Karpas-422 (cell line): ENCODE results near the gene NRXN3. TPM values are rescaled to one million over a fixed set of nuclear protein-coding genes. Genes with fewer than 3 reads are reported as not detected.

Experiments
- DNase-seq: peaks from one replicate; pipeline ENCODE4 v3.0.0-alpha.2; 2015
- H2AFZ ChIP-seq: fragments of 200-600 bp; sonication (generic); 2 replicates; pipeline ENCODE4 v1.6.1; 2014; ENCODE audit warnings: antibody characterized with exemption, low read length, mixed read lengths
- H3K27ac ChIP-seq: fragments of 200-600 bp; sonication (generic); 2 replicates; pipeline ENCODE4 v1.5.1; 2014; ENCODE audit warnings: mild to moderate bottlenecking, low read length, moderate library complexity
- H3K27me3 ChIP-seq: fragments of 200-600 bp; sonication (generic); 2 replicates; pipeline ENCODE4 v1.6.1; 2014; ENCODE audit warnings: low read length, mixed read lengths
- H3K36me3 ChIP-seq: fragments of 200-600 bp; sonication (generic); 2 replicates; pipeline ENCODE4 v1.6.1; 2014; ENCODE audit warnings: low read length, mixed read lengths; ENCODE audit not compliant: insufficient read depth
- H3K4me1 ChIP-seq: fragments of 200-600 bp; sonication (generic); 2 replicates; pipeline ENCODE4 v1.6.1; 2014; ENCODE audit warnings: mild to moderate bottlenecking, low read length, mixed read lengths
- H3K4me2 ChIP-seq: fragments of 200-600 bp; sonication (generic); 2 replicates; pipeline ENCODE4 v1.6.1; 2014; ENCODE audit warnings: low read length, low read depth, mild to moderate bottlenecking; ENCODE audit not compliant: poor library complexity, severe bottlenecking
- H3K4me3 ChIP-seq: fragments of 200-600 bp; sonication (generic); 2 replicates; pipeline ENCODE4 v1.5.1; 2014; ENCODE audit warnings: mild to moderate bottlenecking, antibody characterized with exemption, low read length, mixed read lengths
- H3K79me2 ChIP-seq: fragments of 200-600 bp; sonication (generic); 2 replicates; pipeline ENCODE4 v1.6.1; 2014; ENCODE audit warnings: mild to moderate bottlenecking, low read length, mixed read lengths
- H3K9ac ChIP-seq: fragments of 200-600 bp; sonication (generic); 2 replicates; pipeline ENCODE4 v1.6.0; 2014; ENCODE audit warnings: low read length
- H3K9me2 ChIP-seq: fragments of 200-600 bp; sonication (generic), shearing (Covaris generic); replicated peaks from 2 replicates; pipeline ENCODE4 v1.6.0; 2014; ENCODE audit warnings: mild to moderate bottlenecking, low read length, moderate library complexity; ENCODE audit not compliant: insufficient read depth
- H3K9me3 ChIP-seq: fragments of 300-700, 200-600 bp; sonication (generic); 2 replicates; pipeline ENCODE4 v1.6.1; 2014; ENCODE audit warnings: low read length, mixed read lengths
- H4K20me1 ChIP-seq: fragments of 200-600 bp; sonication (generic); 2 replicates; pipeline ENCODE4 v1.6.1; 2014; ENCODE audit warnings: mild to moderate bottlenecking, antibody characterized with exemption, low read length, low read depth; ENCODE audit not compliant: insufficient read depth
- total RNA-seq: library from RNA; depleted of rRNA; stranded (reverse); fragments of >200 nt; shearing (Covaris generic); gene quantifications from 2 replicates; pipeline ENCODE4 v1.2.3, GENCODE V29; 2014; ENCODE audit warnings: low replicate concordance

NRXN3 gene
- total RNA-seq, 1 experiment from 2014 or later, result not detected

DNA sequence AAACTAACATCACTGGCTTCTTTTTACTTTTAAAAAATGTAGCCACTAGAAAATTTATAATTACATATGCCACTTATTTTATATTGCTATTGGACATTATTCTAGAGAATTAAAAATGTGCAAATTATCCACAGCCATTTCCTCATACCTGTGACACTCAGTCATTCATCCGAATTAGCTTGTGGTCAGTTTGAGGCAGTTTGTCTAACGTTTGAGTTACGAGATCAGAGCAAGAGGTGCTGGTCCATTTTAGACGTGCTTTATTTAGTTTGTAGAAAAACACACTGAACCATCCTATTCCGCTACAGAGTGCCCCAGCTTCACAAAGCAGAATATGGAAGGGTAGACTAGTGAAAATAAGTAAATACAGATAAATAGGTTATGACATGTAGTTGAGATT, 513.0 kb downstream of the NRXN3 start:
- no peak overlapping the region for H2AFZ ChIP-seq
- no peaks in the 10 kb centered on the region for H3K36me3 ChIP-seq
- no peak for DNase-seq
- H3K9me2 ChIP-seq, result no peaks in the 10 kb centered on the region
- no peak overlapping the region for H3K27ac ChIP-seq
- H3K4me3 ChIP-seq, result no peak overlapping the region
- H3K9ac ChIP-seq, result no peak overlapping the region
- H3K4me1 ChIP-seq, result no peaks in the 10 kb centered on the region
- H3K27me3 ChIP-seq, result peaks cover 3% of the 10 kb centered on the region; the same call in 1 of the 2 replicates
- H3K4me2 ChIP-seq, result no peak overlapping the region
- no peaks in the 10 kb centered on the region for H4K20me1 ChIP-seq
- no peaks in the 10 kb centered on the region for H3K79me2 ChIP-seq
- H3K9me3 ChIP-seq, result no peaks in the 10 kb centered on the region

DNA sequence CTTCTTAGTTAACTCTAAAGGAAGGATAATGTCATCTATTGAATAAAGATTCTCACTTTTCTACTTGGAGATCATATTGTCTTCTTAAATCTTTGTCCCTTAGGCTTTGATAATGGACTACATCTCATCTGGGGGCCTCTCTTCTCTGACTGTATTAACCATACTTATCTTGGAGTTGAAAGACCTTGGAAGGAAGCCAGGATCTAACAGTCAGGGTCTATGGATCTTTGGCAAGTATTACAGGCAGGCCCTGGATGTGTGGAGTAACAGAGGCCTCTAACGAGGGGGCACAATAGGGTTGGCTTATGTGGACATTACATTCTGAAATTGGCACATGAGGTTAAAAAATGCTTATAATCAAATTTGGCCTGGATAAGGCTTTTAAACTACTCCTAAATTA, 513.8 kb downstream of the NRXN3 start:
- no peak overlapping the region for H3K27ac ChIP-seq
- no peaks in the 10 kb centered on the region for H4K20me1 ChIP-seq
- no peaks in the 10 kb centered on the region for H3K79me2 ChIP-seq
- H3K27me3 ChIP-seq, result peaks cover 3% of the 10 kb centered on the region; the same call in 1 of the 2 replicates
- no peaks in the 10 kb centered on the region for H3K9me2 ChIP-seq
- H3K9ac ChIP-seq, result no peak overlapping the region
- no peaks in the 10 kb centered on the region for H3K4me1 ChIP-seq
- no peaks in the 10 kb centered on the region for H3K36me3 ChIP-seq
- no peak for DNase-seq
- H2AFZ ChIP-seq, result no peak overlapping the region
- no peaks in the 10 kb centered on the region for H3K9me3 ChIP-seq
- no peak overlapping the region for H3K4me3 ChIP-seq
- H3K4me2 ChIP-seq, result no peak overlapping the region

DNA sequence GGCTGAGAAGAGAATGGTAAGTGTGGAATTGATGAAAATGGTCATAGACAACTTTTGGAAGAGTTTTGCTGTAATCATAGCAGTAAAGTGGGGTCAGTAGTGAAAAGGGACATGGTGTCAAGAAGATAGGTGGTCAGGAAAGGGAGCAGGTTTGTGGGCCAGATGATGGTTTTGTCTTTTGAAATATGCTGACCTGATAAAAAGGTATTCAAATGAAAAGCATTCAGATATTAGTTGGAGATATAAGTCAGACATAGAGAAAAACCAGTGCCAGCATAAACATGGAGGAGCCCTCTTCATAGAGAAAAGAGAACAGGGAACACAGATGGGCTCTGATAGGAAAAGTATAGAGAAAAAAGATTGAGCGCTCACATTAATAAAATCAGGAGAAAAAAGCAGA, 518.3 kb downstream of the NRXN3 start:
- Histone ChIP-seq H3K36me3 (no peaks in the 10 kb centered on the region), H3K4me2 (no peak overlapping the region), H3K4me1 (no peaks in the 10 kb centered on the region), H3K9me3 (no peaks in the 10 kb centered on the region), H2AFZ (no peak overlapping the region), H3K79me2 (no peaks in the 10 kb centered on the region), H4K20me1 (no peaks in the 10 kb centered on the region), H3K27ac (no peak overlapping the region), H3K9me2 (no peaks in the 10 kb centered on the region), H3K4me3 (no peak overlapping the region), H3K9ac (no peak overlapping the region), H3K27me3 (no peaks in the 10 kb centered on the region; the same call in 1 of the 2 replicates)
- no peak for DNase-seq

DNA sequence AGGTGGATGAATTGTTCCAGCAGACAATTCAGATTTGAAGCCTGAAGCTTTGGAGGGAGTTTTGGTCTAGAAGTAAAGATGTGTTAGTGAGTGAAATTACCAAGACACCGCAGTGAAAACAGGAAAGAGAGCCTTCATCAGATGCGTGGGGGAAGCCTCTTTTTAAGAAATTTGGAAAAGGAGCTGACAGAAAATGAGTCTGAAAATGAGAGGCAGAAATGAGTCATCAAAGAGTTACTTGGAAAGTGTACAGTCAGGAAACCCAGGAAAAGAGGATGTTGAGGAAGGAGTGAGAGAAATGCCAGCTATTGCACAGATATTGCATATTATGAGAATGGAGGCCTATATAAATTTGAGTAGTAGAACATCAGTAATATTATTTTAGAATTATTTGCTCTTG, 520.7 kb downstream of the NRXN3 start:
- H4K20me1 ChIP-seq, result no peaks in the 10 kb centered on the region
- no peaks in the 10 kb centered on the region for H3K36me3 ChIP-seq
- no peaks in the 10 kb centered on the region for H3K79me2 ChIP-seq
- no peaks in the 10 kb centered on the region for H3K27me3 ChIP-seq
- no peaks in the 10 kb centered on the region for H3K4me1 ChIP-seq
- H3K9me2 ChIP-seq, result no peaks in the 10 kb centered on the region
- no peak overlapping the region for H3K9ac ChIP-seq
- no peak overlapping the region for H3K27ac ChIP-seq
- no peak overlapping the region for H2AFZ ChIP-seq
- no peak overlapping the region for H3K4me2 ChIP-seq
- DNase-seq, result no peak
- no peak overlapping the region for H3K4me3 ChIP-seq
- H3K9me3 ChIP-seq, result no peaks in the 10 kb centered on the region

DNA sequence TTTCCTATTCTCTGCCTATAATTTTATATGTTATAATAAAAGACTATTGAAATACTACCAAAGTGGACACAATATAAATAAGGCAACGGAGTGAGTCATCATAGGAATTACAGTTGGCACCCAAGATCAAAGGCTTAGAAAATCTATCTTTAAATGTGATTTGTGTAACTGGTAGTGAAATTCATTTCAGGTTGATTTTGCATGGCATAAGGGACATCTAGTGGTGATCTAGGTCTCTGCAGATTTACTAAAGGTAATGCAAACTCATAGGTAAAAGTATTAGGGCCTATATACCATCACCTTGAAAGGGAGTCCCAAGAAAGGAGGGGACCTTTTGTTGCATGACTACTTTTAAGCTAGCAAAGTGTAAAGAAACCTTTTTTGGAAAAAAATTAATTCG, 527.2 kb downstream of the NRXN3 start:
- H3K9ac ChIP-seq, result no peak overlapping the region
- H3K27me3 ChIP-seq, result no peaks in the 10 kb centered on the region
- H4K20me1 ChIP-seq, result no peaks in the 10 kb centered on the region
- no peak overlapping the region for H3K4me2 ChIP-seq
- no peaks in the 10 kb centered on the region for H3K79me2 ChIP-seq
- H3K9me2 ChIP-seq, result no peaks in the 10 kb centered on the region
- no peaks in the 10 kb centered on the region for H3K4me1 ChIP-seq
- H3K36me3 ChIP-seq, result no peaks in the 10 kb centered on the region
- no peak overlapping the region for H2AFZ ChIP-seq
- no peak overlapping the region for H3K4me3 ChIP-seq
- H3K27ac ChIP-seq, result no peak overlapping the region
- H3K9me3 ChIP-seq, result no peaks in the 10 kb centered on the region
- DNase-seq, result peak; percentile 76

DNA sequence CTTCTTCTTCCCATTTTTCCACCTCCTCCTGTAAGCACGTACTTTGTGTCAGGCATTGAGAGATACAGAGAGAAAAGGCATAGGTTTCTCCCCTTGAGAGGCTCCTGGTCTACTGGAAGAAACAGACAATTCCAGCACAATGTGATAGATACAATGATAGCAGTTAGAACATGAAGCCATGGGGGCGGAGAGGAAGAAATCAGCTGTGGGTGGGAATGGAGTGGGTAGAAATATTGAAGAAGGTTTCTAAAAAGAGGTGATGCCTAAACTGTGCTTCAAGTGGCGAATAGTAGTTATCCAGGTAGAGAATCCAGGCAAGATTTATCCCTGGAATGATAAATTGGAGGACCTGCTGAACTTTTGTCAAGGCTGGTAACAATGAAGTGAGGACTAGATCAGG, 528.8 kb downstream of the NRXN3 start:
- Histone ChIP-seq H3K4me1 (no peaks in the 10 kb centered on the region), H3K36me3 (no peaks in the 10 kb centered on the region), H3K27ac (no peak overlapping the region), H3K9ac (no peak overlapping the region), H3K4me2 (no peak overlapping the region), H3K9me2 (no peaks in the 10 kb centered on the region), H3K79me2 (no peaks in the 10 kb centered on the region), H3K9me3 (no peaks in the 10 kb centered on the region), H4K20me1 (no peaks in the 10 kb centered on the region), H3K4me3 (no peak overlapping the region), H3K27me3 (no peaks in the 10 kb centered on the region), H2AFZ (no peak overlapping the region)
- no peak for DNase-seq

DNA sequence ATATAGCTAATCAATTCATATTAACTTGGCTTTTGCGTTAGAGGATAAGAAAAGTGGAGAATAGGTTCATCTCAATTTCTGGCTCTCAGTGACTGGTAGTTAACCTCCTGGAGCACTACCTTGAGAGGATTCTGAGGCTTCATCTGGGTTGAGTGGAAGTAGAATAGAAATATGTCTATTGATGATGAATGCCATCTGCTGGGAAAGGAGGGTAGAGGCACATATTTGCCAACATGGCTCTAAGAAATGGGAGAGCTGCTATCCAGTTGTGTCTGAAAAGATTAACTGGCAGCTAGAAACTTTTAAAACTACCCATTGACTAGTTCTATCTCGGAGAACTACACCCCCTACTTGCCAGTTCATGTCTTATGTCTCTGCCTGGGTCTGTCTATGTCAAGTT, 530.1 kb downstream of the NRXN3 start:
- no peaks in the 10 kb centered on the region for H3K36me3 ChIP-seq
- no peak overlapping the region for H3K4me2 ChIP-seq
- no peaks in the 10 kb centered on the region for H3K4me1 ChIP-seq
- no peaks in the 10 kb centered on the region for H3K9me2 ChIP-seq
- H3K27ac ChIP-seq, result no peak overlapping the region
- H3K27me3 ChIP-seq, result no peaks in the 10 kb centered on the region
- no peaks in the 10 kb centered on the region for H4K20me1 ChIP-seq
- H3K9ac ChIP-seq, result no peak overlapping the region
- no peaks in the 10 kb centered on the region for H3K9me3 ChIP-seq
- H2AFZ ChIP-seq, result no peak overlapping the region
- H3K4me3 ChIP-seq, result no peak overlapping the region
- no peaks in the 10 kb centered on the region for H3K79me2 ChIP-seq
- DNase-seq, result peak; percentile 58

DNA sequence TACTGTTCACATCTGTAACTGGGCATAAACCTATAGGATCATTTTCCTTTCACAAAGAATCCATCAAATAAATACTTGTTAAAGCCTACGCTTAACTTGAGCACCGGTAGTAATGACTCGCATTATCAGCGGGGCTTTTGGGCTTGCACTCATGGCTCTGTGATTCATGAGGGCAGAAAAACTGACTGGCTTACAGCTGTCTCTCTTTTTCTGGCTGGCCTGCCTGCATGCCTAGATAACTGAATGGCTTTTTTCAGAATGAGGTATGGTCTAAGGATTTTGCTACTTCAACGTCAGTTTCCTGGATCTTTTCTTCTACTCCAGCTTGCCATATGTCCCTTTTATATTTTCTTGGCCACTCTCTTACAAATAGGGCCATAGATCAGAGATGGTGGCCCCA, 531.1 kb downstream of the NRXN3 start:
- Histone ChIP-seq H3K4me3 (no peak overlapping the region), H3K36me3 (no peaks in the 10 kb centered on the region), H3K27me3 (no peaks in the 10 kb centered on the region)

DNA sequence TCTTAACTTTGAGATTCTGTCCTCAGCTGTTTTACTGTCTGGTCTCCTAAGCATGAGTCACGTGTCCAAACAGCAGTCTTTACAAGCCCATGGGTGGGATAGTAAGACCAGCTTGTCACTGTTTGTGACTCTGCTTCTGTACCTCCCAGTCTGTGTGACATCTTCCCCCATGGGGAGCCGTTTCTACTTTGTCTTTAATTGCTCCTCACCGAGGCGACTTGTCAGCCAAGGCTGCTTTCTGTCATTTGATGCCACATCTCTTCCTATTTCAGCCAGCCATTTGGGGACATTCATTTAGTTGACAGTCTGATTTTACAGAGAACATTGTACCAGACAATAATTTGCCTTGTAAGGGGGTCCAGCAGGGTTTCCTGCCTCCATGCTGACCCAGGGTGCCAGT, 534.8 kb downstream of the NRXN3 start:
- H3K4me1 ChIP-seq, result no peaks in the 10 kb centered on the region
- no peaks in the 10 kb centered on the region for H4K20me1 ChIP-seq
- H3K9ac ChIP-seq, result no peak overlapping the region
- no peaks in the 10 kb centered on the region for H3K36me3 ChIP-seq
- DNase-seq, result no peak
- H3K9me3 ChIP-seq, result no peaks in the 10 kb centered on the region
- H3K27ac ChIP-seq, result no peak overlapping the region
- H3K27me3 ChIP-seq, result no peaks in the 10 kb centered on the region
- no peaks in the 10 kb centered on the region for H3K9me2 ChIP-seq
- H3K79me2 ChIP-seq, result no peaks in the 10 kb centered on the region
- no peak overlapping the region for H2AFZ ChIP-seq
- no peak overlapping the region for H3K4me2 ChIP-seq
- no peak overlapping the region for H3K4me3 ChIP-seq

More for the DNA sequence above, 531.1 kb downstream of the NRXN3 start:
- Histone ChIP-seq H4K20me1 (no peaks in the 10 kb centered on the region), H3K9ac (no peak overlapping the region), H3K9me2 (no peaks in the 10 kb centered on the region), H3K9me3 (no peaks in the 10 kb centered on the region), H3K79me2 (no peaks in the 10 kb centered on the region), H3K4me2 (no peak overlapping the region), H3K4me1 (no peaks in the 10 kb centered on the region), H3K27ac (no peak overlapping the region), H2AFZ (no peak overlapping the region)
- no peak for DNase-seq
